ENCODE measurements around the gene GABPA.

DNA sequence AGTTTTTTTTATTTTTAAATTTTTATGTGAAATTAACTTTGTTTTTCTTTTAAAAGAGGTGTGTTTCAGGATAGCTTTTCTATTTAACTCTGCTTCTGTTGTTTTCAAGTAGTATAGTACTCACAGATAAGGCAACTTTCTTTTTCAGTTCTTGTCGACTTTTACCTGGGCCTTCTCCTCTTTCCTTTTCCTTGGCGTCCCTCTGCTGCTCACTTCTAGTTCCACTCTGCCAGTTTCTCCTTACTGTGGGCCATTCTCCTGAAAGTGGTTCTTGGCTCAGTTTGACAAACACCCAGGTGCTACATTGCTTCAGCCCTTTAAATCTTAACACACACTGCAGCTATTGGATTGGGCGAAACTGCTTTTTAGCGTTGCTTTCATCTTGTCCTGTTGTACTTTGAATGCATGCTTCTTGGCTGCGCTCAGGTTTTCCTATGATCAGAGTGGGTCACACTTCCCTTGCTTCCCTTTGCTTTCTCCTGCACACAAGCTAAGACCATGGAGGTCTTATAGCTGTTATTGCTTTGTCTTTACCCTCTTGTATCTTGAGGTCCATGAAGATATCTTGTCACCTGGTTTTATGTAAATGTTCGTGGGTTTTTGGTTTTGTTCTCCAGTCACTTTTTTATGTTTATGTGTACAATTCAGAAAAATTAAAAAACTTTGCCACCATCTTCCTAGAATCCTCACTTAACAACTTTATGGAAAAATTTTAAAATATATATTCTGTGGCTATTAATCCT is 21.6 kb downstream of the GABPA start:
- no peak for TF ChIP-seq POLR2A (IDR thresholded peaks at IDR 0.05)
- TF ChIP-seq, protein P1, sequence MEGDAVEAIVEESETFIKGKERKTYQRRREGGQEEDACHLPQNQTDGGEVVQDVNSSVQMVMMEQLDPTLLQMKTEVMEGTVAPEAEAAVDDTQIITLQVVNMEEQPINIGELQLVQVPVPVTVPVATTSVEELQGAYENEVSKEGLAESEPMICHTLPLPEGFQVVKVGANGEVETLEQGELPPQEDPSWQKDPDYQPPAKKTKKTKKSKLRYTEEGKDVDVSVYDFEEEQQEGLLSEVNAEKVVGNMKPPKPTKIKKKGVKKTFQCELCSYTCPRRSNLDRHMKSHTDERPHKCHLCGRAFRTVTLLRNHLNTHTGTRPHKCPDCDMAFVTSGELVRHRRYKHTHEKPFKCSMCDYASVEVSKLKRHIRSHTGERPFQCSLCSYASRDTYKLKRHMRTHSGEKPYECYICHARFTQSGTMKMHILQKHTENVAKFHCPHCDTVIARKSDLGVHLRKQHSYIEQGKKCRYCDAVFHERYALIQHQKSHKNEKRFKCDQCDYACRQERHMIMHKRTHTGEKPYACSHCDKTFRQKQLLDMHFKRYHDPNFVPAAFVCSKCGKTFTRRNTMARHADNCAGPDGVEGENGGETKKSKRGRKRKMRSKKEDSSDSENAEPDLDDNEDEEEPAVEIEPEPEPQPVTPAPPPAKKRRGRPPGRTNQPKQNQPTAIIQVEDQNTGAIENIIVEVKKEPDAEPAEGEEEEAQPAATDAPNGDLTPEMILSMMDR (IDR thresholded peaks at IDR 0.05) = no peak
